GM12878 (cell line): ENCODE data around the gene ANKRD6. TPM values are rescaled to one million over a fixed set of nuclear protein-coding genes. Genes with fewer than 3 reads are reported as not detected.

Experiments
- EGR1 ChIP-seq, 2 experiments: IDR thresholded peaks; 1 replicate in 1 of 2; 2 replicates in 1 of 2; pipeline ENCODE4 v1.6.1; 2011 to 2012; ENCODE audit warnings: low read depth in 2 of 2, low read length in 2 of 2, borderline replicate concordance in 1 of 2, mild to moderate bottlenecking in 1 of 2, moderate library complexity in 1 of 2
- ETV6 ChIP-seq, 2 experiments: fragments of 450-650 bp in 1 of 2; IDR thresholded peaks in 1 of 2; conservative IDR thresholded peaks in 1 of 2; 2 replicates each; pipeline ENCODE4 v1.6.1; 2014; ENCODE audit warnings: antibody characterized with exemption in 1 of 2, borderline replicate concordance in 1 of 2, low read depth in 1 of 2, mild to moderate bottlenecking in 1 of 2, moderate library complexity in 1 of 2
- LARP7 ChIP-seq: fragments of 450-650 bp; IDR thresholded peaks from 2 replicates; pipeline ENCODE4 v1.6.1; 2017; ENCODE audit warnings: mild to moderate bottlenecking
- MEF2A ChIP-seq: IDR thresholded peaks from 2 replicates; pipeline ENCODE4 v1.6.1; 2011; ENCODE audit warnings: low read depth, mild to moderate bottlenecking, low read length, moderate library complexity; ENCODE audit not compliant: insufficient read depth
- MYC ChIP-seq: IDR thresholded peaks from 2 replicates; pipeline ENCODE4 v1.6.1; 2011; ENCODE audit warnings: mild to moderate bottlenecking, low read length, moderate library complexity, inconsistent platforms; ENCODE audit not compliant: insufficient read depth, insufficient replicate concordance, insufficient read length, severe bottlenecking
- NFXL1 ChIP-seq: fragments of 450-650 bp; IDR thresholded peaks from 2 replicates; pipeline ENCODE4 v1.6.1; 2017; ENCODE audit warnings: antibody characterized with exemption, mild to moderate bottlenecking, borderline replicate concordance
- NFYB ChIP-seq: IDR thresholded peaks from 2 replicates; pipeline ENCODE4 v1.6.1; 2011; ENCODE audit warnings: low read depth, mild to moderate bottlenecking, low read length, improper control_type of control experiment, moderate library complexity; ENCODE audit not compliant: insufficient read depth
- NKRF ChIP-seq: fragments of 450-650 bp; conservative IDR thresholded peaks from 2 replicates; pipeline ENCODE4 v1.6.1; 2017; ENCODE audit warnings: mild to moderate bottlenecking, moderate library complexity
- NR2C1 ChIP-seq: fragments of 450-650 bp; IDR thresholded peaks from 2 replicates; pipeline ENCODE4 v1.6.1; 2017; ENCODE audit warnings: antibody characterized with exemption, mild to moderate bottlenecking, moderate library complexity
- PAX5 ChIP-seq: IDR thresholded peaks from 2 replicates; pipeline ENCODE4 v1.6.1; 2011; ENCODE audit warnings: low read depth, low read length, borderline replicate concordance
- POLR2AphosphoS2 ChIP-seq: IDR thresholded peaks from 2 replicates; pipeline ENCODE4 v1.6.1; 2011; ENCODE audit warnings: low read depth, mild to moderate bottlenecking, low read length, improper control_type of control experiment, moderate library complexity
- RBBP5 ChIP-seq: fragments of 200-600 bp; sonication (generic); conservative IDR thresholded peaks from 2 replicates; pipeline ENCODE4 v1.6.1; 2016
- RCOR1 ChIP-seq: conservative IDR thresholded peaks from 2 replicates; pipeline ENCODE4 v1.6.1; 2012; ENCODE audit warnings: low read depth, low read length, improper control_type of control experiment
- RFX5 ChIP-seq: IDR thresholded peaks from 2 replicates; pipeline ENCODE4 v1.6.1; 2011; ENCODE audit warnings: low read depth, low read length, improper control_type of control experiment
- SIN3A ChIP-seq: IDR thresholded peaks from 2 replicates; pipeline ENCODE4 v1.6.1; 2012; ENCODE audit warnings: low read depth, low read length, improper control_type of control experiment
- SPI1 ChIP-seq: IDR thresholded peaks from 2 replicates; pipeline ENCODE4 v1.6.1; 2011; ENCODE audit warnings: low read depth, mild to moderate bottlenecking, low read length, moderate library complexity, borderline replicate concordance; ENCODE audit not compliant: insufficient read depth
- SREBF2 ChIP-seq: IDR thresholded peaks from 2 replicates; pipeline ENCODE4 v1.6.1; 2012; ENCODE audit warnings: mild to moderate bottlenecking, low read length
- SUZ12 ChIP-seq: fragments of 200-600 bp; sonication (generic); IDR thresholded peaks from one replicate; pipeline ENCODE4 v1.6.1; 2018; ENCODE audit warnings: antibody characterized with exemption, mild to moderate bottlenecking; ENCODE audit not compliant: unreplicated experiment
- TCF7 ChIP-seq: IDR thresholded peaks from 2 replicates; pipeline ENCODE4 v1.6.1; 2014; ENCODE audit warnings: antibody characterized with exemption, borderline replicate concordance
- ZNF592 ChIP-seq: fragments of 450-650 bp; IDR thresholded peaks from 2 replicates; pipeline ENCODE4 v1.6.1; 2017; ENCODE audit warnings: mild to moderate bottlenecking, moderate library complexity
- polyA plus RNA-seq, 11 experiments: library from polyadenylated mRNA; depleted of rRNA in 4 of 11; unstranded in 6 of 11; stranded (reverse) in 5 of 11; fragments of >200 nt; fragmentation: Nextera tagmentation in 4 of 11; fragmentation: Illumina TruSeq in 1 of 11; extraction: Ambion mirVana in 4 of 11; extraction: Trizol in 1 of 11; gene quantifications; 1 replicate in 1 of 11; 2 replicates in 10 of 11; pipeline versions ENCODE4 v1.2.1 to v1.2.3, GENCODE V29; 2011 to 2016; ENCODE audit warnings: inconsistent platforms in 2 of 11, missing spikeins in 2 of 11, low read depth in 1 of 11
- total RNA-seq, 4 experiments: library from RNA; depleted of rRNA in 3 of 4; stranded (reverse); fragments of >200 nt in 3 of 4; fragmentation: Illumina TruSeq in 1 of 4; extraction: Trizol in 1 of 4; gene quantifications; 2 replicates each; pipeline versions ENCODE4 v1.2.1 to v1.2.3, GENCODE V29; 2013 to 2021
- TF ChIP-seq, protein P1 (sequence below): IDR thresholded peaks from 2 replicates; pipeline ENCODE4 v1.6.1; 2011; ENCODE audit warnings: borderline replicate concordance, low read depth, mild to moderate bottlenecking, moderate library complexity, low read length; ENCODE audit not compliant: insufficient read depth, poor library complexity, severe bottlenecking

ANKRD6 gene
- total and polyA plus RNA-seq, 10 of the 15 experiments (the other 5 are each of a cell fraction or from before 2014, with no cell fraction given): 0.03 to 0.90 (median 0.38) TPM

DNA sequence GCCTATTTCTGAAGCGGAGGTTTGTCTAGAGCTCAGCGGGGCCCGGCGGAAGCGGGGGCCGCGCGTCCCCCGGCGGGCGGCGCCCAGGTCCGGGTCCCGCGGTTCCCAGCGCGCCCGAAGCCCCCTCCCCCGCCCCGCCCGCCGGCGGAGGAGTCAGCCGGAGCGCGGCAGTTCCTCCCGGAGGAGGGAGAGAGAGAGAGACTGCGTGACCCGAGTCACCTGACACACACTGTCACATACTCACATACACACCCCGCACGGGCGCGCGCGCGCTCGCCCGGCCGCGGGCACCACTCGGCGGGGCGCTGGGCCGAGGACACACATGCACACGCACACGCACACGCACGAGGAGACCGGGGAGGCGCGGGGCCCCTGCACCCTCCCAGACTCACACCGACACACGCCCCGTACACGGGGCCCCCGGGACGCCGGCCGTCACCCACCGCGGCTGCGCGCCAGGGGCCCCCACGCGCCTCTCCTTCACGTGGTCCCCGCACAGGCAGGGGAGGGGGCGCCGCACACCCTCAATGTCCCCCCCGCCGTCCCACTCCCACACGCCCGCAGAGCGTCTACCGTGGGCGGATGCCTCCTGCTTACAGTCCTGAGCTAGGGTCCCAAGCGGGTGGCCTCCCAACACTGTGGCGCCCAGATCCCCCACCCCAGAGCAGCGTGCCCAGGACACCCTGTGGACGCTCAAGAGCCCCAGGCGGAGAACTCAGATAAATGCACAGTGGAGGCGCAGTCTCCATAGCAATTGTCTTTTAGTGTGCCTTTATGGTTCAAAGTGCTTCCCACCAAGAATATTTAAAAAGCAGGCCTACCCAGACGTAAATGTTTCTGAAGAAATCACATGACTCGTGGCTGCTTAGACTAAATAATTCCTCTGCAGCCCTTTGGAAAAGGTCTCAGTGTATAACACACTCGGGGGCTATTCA lies 20.6 kb upstream of the ANKRD6 start, which contains the start of gene RRAGD (continued):
- no peak for TF ChIP-seq NKRF
- TF ChIP-seq, protein P1, sequence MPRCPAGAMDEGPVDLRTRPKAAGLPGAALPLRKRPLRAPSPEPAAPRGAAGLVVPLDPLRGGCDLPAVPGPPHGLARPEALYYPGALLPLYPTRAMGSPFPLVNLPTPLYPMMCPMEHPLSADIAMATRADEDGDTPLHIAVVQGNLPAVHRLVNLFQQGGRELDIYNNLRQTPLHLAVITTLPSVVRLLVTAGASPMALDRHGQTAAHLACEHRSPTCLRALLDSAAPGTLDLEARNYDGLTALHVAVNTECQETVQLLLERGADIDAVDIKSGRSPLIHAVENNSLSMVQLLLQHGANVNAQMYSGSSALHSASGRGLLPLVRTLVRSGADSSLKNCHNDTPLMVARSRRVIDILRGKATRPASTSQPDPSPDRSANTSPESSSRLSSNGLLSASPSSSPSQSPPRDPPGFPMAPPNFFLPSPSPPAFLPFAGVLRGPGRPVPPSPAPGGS: no peak
- no peak for TF ChIP-seq ETV6 (conservative IDR thresholded peaks at IDR 0.05 in 1 of 2, IDR thresholded peaks at IDR 0.05 in 1 of 2; ENCODE audit: borderline replicate concordance in 1 of 2, low read depth in 1 of 2)
- TF ChIP-seq SIN3A: no peak
- TF ChIP-seq MEF2A: no peak
- TF ChIP-seq SUZ12: no peak
- TF ChIP-seq RBBP5: no peak
- no peak for TF ChIP-seq MYC
- no peak for TF ChIP-seq NR2C1
- TF ChIP-seq EGR1 (IDR thresholded peaks at IDR 0.05; ENCODE audit: borderline replicate concordance in 1 of 2, low read depth in 2 of 2, low read length in 2 of 2): peak in 1 of 2 experiments; percentile 25; a peak in 1 of 3 replicates
- no peak for TF ChIP-seq SPI1
- TF ChIP-seq NFYB: no peak
- TF ChIP-seq POLR2AphosphoS2: no peak
- no peak for TF ChIP-seq NFXL1
- 0 out of 2 replicates have a peak, but pooled peaks have one; percentile 20 for TF ChIP-seq RCOR1
- no peak for TF ChIP-seq SREBF2
- 0 out of 2 replicates have a peak, but pooled peaks have one; percentile 16 for TF ChIP-seq RFX5
- TF ChIP-seq TCF7: no peak
- TF ChIP-seq PAX5: no peak
- TF ChIP-seq ZNF592: no peak
- 0 out of 2 replicates have a peak, but pooled peaks have one; percentile 50 for TF ChIP-seq LARP7
